GM12875 (cell line): ENCODE measurements around the gene LRRC41.

Experiments
- H3K4me3 ChIP-seq: one replicate; pipeline ENCODE4 v1.5.1; 2011; ENCODE audit warnings: low read depth, low read length, control low read depth
- CTCF ChIP-seq: IDR thresholded peaks from 2 replicates; pipeline ENCODE4 v1.5.1; 2011; ENCODE audit warnings: low read depth, mild to moderate bottlenecking, control low read depth, inconsistent platforms, low read length, moderate library complexity, borderline replicate concordance; ENCODE audit not compliant: insufficient read depth

LRRC41 gene

GRCh38 chr1:46285730-46286477, 17.5 kb downstream of the LRRC41 start:
- no peak for TF ChIP-seq CTCF
- H3K4me3 ChIP-seq = no peak overlapping the region

GRCh38 chr1:46284597-46285564, 18.5 kb downstream of the LRRC41 start:
- TF ChIP-seq CTCF = no peak
- no peak overlapping the region for H3K4me3 ChIP-seq

GRCh38 chr1:46284058-46284457, 19.4 kb downstream of the LRRC41 start:
- TF ChIP-seq CTCF = no peak
- no peak overlapping the region for H3K4me3 ChIP-seq

- no peak overlapping the region for H3K4me3 ChIP-seq
- no peak for TF ChIP-seq CTCF
Measured at GRCh38 chr1:46281021-46281420, 22.4 kb downstream of the LRRC41 start.

- no peak for TF ChIP-seq CTCF
- no peak overlapping the region for H3K4me3 ChIP-seq
Measured at GRCh38 chr1:46280092-46280491, 23.3 kb downstream of the LRRC41 start.

GRCh38 chr1:46278807-46279206, 24.6 kb downstream of the LRRC41 start:
- no peak overlapping the region for H3K4me3 ChIP-seq
- TF ChIP-seq CTCF = no peak
